Coronary artery (tissue), 2 donors: Measurements from ENCODE around the gene SCN9A.
"Not testable (repeated sequence)": the region's sequence is repeated elsewhere in the genome, so short reads cannot be mapped to it uniquely, and the experiment has no call there.

Experiments
- DNase-seq: peaks from one replicate; pipeline ENCODE4 v3.0.0-alpha.2; 2017; ENCODE audit warnings: low spot score
- H3K27ac ChIP-seq, 2 donors: fragments of 200-600 bp; sonication (generic); one replicate each; pipeline ENCODE4 v1.5.1; 2016 to 2019
- H3K4me3 ChIP-seq: fragments of 200-600 bp; sonication (generic); 2 replicates; pipeline ENCODE4 v1.5.1; 2016; ENCODE audit warnings: mild to moderate bottlenecking, moderate library complexity
- TF ChIP-seq, protein P1 (sequence below): fragments of 200-600 bp; sonication (generic); IDR thresholded peaks from one replicate; pipeline ENCODE4 v1.5.1; 2019; ENCODE audit warnings: antibody characterized with exemption

The SCN9A gene

DNA sequence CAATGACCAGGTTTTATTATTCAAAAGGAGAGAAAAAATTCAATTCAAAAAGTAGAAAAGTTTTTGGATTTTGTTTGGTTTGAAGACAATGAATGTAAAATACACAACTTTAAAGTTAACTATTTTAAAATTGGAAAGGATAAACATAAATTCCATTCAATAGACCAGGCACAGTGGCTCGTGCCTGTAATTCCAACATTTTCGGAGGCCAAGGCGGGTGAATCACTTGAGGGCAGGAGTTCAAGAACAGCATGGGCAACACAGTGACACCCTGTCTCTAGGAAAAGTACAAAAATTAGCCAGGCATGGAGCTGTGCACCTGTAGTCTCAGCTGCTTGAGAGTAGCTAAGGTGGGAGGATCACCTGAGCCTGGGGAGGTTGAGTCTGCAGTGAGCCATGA, 54.7 kb downstream of the SCN9A start:
- TF ChIP-seq, protein P1, sequence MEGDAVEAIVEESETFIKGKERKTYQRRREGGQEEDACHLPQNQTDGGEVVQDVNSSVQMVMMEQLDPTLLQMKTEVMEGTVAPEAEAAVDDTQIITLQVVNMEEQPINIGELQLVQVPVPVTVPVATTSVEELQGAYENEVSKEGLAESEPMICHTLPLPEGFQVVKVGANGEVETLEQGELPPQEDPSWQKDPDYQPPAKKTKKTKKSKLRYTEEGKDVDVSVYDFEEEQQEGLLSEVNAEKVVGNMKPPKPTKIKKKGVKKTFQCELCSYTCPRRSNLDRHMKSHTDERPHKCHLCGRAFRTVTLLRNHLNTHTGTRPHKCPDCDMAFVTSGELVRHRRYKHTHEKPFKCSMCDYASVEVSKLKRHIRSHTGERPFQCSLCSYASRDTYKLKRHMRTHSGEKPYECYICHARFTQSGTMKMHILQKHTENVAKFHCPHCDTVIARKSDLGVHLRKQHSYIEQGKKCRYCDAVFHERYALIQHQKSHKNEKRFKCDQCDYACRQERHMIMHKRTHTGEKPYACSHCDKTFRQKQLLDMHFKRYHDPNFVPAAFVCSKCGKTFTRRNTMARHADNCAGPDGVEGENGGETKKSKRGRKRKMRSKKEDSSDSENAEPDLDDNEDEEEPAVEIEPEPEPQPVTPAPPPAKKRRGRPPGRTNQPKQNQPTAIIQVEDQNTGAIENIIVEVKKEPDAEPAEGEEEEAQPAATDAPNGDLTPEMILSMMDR = no peak
- Histone ChIP-seq H3K27ac (no peak overlapping the region), H3K4me3 (no peak overlapping the region)
- DNase-seq = no peak

DNA sequence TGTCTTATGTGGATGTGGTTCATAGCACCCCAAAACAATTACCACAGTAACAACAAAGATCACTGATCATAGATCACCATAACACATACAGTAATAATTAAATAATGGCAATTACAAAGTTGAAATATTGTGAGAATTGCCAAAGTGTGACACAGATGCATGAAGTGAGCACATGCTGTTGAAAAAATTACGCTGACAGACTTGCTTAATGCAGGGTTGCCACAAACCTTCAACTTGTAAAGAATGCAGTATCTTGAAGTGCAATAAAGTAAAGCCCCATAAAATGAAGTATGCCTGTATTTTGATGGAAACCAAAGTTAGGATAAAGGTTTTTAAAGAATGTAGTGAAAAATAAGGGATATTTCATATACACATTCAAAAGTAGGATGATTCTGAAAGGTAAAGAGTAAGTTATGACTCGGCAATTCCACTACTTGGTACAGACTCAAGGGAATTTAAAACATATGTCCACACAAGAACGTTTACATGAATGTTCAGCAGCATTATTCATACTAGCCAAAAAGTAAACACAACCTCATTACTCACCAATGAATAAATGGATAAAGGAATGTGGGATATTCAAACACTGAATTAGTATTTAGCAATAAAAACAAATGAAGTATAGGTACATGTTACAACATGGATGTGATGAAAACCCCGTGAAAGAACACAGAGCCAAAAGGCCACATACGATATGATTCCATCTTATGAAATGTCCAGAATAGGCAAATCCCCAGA, 61.6 kb downstream of the SCN9A start:
- Histone ChIP-seq H3K4me3 (no peak overlapping the region), H3K27ac (no peak overlapping the region)
- TF ChIP-seq, protein P1 = no peak
- DNase-seq = no peak

DNA sequence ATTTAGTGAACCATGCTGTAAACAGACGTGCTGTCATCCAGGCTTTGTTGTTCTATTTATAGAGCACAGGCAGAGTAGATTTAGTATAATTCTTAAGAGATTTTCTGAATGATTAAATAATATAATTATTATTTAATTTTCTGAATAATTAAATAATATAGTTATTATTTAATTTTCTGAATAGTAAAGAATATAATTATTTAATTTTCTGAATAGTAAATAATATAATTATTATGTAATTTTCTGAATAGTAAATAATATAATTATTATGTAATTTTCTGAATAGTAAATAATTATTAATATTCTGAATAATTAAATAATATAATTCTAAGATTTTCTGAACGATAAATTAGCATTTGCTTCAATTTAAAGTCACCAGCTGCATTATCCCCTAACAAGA, 62.9 kb downstream of the SCN9A start:
- DNase-seq, H3K27ac ChIP-seq, H3K4me3 ChIP-seq: not testable (repeated sequence)

DNA sequence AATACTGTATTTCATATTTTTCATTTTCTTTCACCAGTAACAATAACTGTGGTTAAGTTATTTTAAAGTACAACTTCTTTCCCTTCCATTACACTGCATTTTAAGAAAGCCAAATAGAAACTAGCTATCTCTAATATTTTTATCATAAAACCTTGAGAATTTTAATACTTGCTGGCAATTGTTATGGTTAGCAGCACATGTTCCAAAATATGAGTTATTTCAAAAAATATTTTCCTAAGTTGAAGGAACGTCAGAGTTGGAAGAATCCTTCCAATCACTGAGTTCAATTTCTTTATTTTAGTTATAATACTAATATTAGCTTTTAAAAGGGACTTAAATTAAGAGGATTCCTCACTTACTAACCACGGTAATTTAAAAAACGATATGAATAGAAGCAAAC, 68.4 kb downstream of the SCN9A start:
- Histone ChIP-seq H3K4me3 (no peak overlapping the region), H3K27ac (no peak overlapping the region)
- no peak for DNase-seq
- TF ChIP-seq, protein P1 = no peak

DNA sequence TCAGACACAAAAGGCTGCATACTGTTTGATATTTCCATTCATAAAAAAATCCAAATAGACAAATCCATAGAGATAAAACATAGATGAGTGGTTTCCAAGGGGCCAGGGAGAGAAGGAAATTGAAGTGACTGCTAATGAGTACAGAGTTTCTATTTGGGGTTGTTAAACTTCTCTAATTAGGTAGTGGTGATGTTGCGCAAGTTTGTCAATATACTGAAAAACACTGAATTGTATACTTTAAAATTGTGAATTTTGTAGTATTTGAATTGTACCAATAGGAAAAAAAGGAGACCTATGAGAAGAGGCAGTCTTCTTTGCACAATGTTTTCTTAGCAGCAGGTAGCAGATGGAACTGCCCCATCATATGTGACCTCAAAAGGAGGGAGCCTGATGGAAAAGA, 71.1 kb downstream of the SCN9A start:
- DNase-seq = no peak
- Histone ChIP-seq H3K27ac (no peak overlapping the region), H3K4me3 (no peak overlapping the region)
- TF ChIP-seq, protein P1 = no peak

DNA sequence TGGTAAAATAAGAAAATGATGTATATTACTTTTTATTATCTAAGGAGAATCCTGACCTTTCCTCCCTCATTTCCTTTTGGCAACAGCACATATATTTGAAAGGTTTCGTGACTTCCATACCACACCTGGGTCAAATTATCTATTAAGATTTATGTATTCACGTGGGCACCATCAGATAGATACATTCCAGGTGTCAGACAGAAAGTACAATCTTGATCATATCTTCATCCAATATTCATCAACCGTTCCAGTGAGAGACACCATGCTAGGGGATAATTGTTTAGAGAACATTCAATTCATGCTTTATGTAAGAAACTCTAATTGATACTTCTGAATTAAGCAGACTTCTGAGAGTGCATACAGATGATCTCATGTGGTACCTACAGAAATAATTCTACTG, 73.7 kb downstream of the SCN9A start:
- Histone ChIP-seq H3K27ac (no peak overlapping the region), H3K4me3 (no peak overlapping the region)
- TF ChIP-seq, protein P1 = no peak
- DNase-seq = no peak

DNA sequence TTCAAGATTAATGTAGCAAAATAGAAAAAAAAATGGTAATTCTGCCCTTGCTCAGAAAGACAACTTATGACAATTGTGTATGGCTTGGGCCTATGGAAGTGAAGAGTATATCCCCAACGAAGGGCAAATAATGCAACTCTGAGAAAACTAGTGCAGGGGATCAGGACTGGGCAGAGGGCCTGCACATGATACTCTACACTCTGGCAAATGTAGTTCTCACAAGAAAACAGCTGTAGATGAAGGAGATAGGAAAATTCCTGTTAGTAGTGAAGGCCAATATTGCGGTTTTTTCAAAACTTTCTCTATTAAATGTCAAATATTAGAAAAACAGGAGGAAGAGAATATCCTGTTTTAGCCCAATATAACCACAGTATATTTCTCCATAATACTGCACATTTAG, 77.8 kb downstream of the SCN9A start:
- no peak overlapping the region for H3K27ac ChIP-seq
- H3K4me3 ChIP-seq = no peak overlapping the region
- TF ChIP-seq, protein P1 = no peak
- no peak for DNase-seq
